SIG-M5 treated with dmso at 0.1 percent for 504 hours (cell line): ENCODE data around the gene C1orf116.

Experiments
- DNase-seq: peaks from one replicate; lab custom pipeline; 2025; ENCODE audit not compliant: unreplicated experiment; lab: John Stamatoyannopoulos, UW

Gene C1orf116

DNA sequence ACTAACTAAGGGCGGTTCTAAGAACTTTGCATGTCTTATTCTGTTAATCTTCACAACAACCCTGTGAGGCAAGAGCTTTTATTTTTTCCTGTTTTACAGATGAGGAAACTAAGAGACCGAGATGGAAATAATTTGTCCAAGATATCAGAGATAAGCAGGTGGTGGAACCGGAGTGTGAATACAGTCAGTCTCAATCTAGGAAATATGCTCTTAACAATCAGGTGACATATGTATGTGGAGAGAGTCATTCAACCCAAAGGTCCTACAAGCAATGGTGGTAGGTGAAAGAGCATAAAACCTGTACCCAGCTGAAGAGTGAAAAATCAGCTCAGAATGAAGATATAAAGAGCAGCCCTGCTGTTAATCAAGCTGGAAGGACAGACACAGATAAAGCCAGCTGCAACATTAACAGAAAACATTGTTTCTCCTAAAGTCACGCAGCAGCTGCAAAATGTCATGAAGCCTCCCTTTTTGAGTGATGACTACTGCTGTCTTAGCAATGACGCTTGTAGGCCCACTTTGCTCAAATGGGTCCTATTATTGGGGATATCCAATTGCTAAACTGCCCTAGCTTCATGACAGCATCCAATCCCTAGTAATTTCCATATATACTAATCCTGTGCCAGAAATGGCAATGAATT lies 31.8 kb downstream of the C1orf116 start:
- no peak for DNase-seq

GRCh38 chr1:206998816-206999215 lies 33.7 kb downstream of the C1orf116 start:
- peak; percentile 51 for DNase-seq

- DNase-seq: no peak
Observed at GRCh38 chr1:206992790-206993189, 39.8 kb downstream of the C1orf116 start.

- no peak for DNase-seq
Observed at GRCh38 chr1:206987873-206988272, 44.7 kb downstream of the C1orf116 start.

DNA sequence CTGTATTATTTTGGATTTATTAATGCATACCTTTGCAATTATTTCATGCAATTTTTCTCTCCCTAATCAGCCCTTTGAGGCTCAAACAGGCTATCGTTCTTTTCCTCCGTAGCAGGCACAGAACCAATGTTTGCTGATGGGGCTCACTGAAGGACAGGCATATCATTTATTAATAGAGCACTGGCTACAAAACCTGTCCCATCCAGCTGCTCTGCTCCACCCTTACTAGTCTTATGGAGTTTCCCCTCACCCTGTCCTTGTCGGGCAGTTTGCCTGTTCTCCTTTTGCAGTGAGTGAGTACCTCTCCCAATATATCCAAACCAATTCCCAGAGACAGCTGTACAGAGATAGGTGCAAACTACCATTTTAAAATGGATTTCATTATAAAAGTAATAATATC lies 45.7 kb downstream of the C1orf116 start:
- no peak for DNase-seq

DNA sequence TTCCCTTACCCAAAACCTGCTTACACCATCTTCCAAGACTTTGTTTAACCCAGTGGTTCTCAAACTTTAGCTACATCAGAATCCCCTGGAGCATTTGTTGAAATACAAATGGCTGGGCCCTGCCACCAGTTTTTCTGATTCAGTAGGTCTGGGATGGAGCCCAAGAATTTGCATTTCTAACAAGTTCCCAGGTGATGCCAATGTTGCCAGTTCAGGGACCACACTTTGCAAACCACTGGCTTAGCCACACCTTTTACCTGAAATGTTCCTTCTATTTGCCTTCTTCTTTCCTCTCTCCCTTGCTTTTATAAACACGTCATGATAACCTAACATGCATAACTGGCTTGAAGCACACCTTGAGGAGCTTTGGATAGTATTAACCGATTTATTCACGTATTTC lies 46.2 kb downstream of the C1orf116 start:
- DNase-seq: no peak

DNA sequence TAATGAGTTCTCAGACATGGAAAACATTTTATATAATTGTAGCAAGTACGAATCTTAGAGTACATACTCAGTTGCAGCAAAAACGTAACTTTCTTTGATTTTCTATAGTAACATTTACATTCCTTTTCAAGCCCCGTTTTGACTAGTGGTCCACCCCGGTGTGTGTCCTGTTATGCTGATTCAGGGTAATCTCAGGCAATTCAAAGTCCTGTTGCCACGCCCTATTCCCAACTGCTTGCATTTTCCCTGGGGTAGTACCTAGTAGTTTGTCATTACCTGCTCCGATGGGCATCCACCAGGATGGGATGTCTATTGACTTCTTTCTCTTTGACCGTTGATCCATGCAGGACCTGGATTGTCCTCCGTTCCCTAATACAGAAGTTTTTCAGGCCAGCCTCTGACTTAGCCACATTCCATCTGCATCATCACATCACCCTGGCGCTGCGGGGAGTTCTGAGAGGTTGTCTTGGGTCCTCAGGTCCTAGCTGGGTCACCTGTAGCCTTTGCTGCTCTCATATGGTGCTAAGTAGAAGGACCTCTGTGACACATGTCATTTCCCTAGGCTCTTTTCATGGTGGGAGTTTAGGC lies 47.3 kb downstream of the C1orf116 start:
- DNase-seq: no peak

- peak; percentile 69 for DNase-seq
Observed at GRCh38 chr1:206982216-206982615, 50.3 kb downstream of the C1orf116 start.

GRCh38 chr1:206979379-206980043 lies 53.0 kb downstream of the C1orf116 start:
- DNase-seq: peak; percentile 63

DNA sequence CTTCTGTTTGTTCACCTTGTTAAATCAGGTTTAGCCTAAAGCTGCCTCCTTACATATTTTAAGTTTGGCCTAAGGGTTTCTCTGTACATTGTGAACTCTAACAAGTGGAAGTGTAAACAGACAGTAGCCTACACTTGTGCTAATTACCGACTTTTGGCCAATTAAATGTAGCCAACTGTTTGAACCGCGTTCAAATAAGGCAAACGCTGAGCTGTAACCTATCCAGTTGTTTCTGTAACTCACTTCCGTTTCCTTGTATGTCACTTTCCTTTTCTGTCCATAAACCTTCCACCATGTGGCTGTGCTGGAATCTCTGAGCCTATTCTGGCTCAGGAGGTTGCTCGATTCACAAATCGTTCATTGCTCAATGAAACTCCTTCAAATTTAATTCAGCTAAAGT lies 54.3 kb downstream of the C1orf116 start:
- no peak for DNase-seq

DNA sequence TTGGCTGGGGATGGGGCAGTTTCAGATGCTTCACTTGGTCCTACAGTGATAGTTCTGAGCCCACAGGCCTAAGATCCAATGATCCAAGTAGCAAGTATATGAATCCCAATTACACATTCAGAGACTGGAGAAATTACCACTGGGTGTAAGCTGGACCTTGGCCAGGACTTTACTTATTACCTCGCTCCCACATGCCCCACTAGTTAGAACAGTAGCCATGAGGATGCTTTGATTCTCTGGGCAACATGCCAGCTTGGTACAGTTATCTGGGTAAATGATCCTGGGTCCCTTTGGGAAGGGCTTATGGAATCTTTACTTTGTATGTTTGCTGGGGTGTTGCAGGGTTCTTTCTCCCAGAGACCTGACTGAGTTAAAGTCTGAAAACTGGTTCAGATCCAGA lies 57.2 kb downstream of the C1orf116 start:
- no peak for DNase-seq

DNA sequence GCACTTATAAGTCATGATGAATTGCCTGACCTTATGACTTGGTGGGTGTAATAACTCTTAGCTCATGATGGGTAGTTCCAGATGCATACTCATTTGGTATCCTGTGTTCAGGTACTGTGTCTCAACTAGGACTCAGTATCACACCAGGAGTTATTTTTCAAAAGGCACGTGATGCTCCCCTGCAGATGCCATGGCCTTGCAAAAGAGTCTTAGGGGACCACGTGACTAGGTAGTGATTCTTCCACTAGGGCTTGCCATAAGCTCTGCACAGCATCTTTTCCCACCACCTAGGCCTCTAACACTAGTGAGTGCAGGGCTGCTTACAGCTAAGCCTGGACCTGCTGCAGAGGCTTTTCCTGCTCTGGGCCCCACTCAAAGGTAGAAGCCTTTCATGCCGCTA lies 58.4 kb downstream of the C1orf116 start:
- no peak for DNase-seq

DNA sequence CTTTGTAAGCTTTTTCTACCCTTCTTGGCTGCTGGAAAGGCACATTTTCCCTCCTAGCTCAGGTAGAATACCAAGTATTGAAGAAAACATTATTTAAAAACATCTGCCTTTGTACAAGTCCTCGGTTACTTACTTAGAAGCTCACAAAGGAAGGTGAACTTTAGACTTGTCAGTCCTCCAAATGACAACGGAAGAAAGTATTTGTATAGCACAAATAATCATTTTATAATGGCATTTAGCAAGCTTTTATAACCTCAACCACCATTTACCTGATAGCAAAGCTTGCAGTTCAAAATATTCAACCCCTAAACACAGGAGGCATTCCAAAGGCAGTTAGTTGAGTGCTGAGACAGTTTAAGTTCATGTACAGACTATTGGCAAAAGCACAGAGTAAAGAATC lies 59.8 kb downstream of the C1orf116 start:
- DNase-seq: no peak

DNA sequence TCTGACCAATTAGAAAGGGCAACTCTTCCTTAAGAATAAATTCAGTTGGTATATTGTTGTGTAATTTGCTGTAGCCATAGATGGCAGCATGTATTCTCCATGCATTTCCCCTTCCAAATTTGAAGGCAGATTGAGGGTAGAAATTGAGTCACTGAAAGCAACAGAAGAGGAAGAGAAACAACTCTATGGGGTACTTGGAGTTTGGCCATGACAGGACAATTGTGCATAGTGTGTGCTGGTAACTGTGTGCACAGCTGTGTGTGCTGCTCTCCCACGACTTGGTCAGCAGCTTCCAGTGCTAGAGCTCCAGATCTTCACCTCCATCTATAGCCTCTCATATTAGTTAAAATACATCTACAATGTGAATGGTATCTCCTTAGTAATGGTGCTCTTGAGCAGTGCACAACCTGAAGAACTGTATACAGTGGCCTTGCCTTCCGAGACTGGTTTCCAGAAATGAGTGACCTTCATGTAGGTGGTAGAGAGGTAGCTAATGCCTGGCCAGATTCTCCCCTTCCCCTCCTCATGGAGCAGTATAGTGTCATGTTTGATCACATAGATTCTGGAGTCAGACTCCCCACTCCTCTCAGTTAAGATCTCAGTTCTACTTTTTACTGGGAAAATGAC lies 61.4 kb downstream of the C1orf116 start:
- DNase-seq: peak; percentile 96

GRCh38 chr1:206970446-206970845 lies 62.1 kb downstream of the C1orf116 start, which contains the start of gene FCAMR:
Gene FCAMR, minus strand, starts transcription at chr1:206970460. Its CDS starts 335 bp downstream, at chr1:206970125.
- peak; percentile 21 for DNase-seq

GRCh38 chr1:206969090-206969489 lies 63.5 kb downstream of the C1orf116 start:
- no peak for DNase-seq
